Esophagus muscularis mucosa (tissue), 4 donors: ENCODE data around the gene ARHGAP30. TPM values are rescaled to one million over a fixed set of nuclear protein-coding genes. Genes with fewer than 3 reads are reported as not detected.

Experiments used
- DNase-seq: peaks from one replicate; pipeline ENCODE4 v3.0.0-alpha.2; 2017; ENCODE audit errors: extremely low spot score
- H3K27ac ChIP-seq, 4 donors: fragments of 200-600 bp; sonication (generic); replicated peaks in 1 of 4; 1 replicate in 3 of 4; 2 replicates in 1 of 4; pipeline ENCODE4 v1.5.1; 2016 to 2019; ENCODE audit warnings: mild to moderate bottlenecking in 1 of 4
- H3K27me3 ChIP-seq, 4 donors: fragments of 200-600 bp; sonication (generic); one replicate each; pipeline versions ENCODE4 v1.5.1 to v1.6.0; 2016 to 2019
- H3K36me3 ChIP-seq, 4 donors: fragments of 200-600 bp; sonication (generic); one replicate each; pipeline ENCODE4 v1.5.1; 2016 to 2019
- H3K4me1 ChIP-seq, 4 donors: fragments of 200-600 bp; sonication (generic); one replicate each; pipeline ENCODE4 v1.5.1; 2016 to 2019
- H3K4me3 ChIP-seq, 4 donors: fragments of 200-600 bp; sonication (generic); 1 replicate in 2 of 4; 2 replicates in 2 of 4; pipeline ENCODE4 v1.5.1; 2016 to 2019; ENCODE audit warnings: mild to moderate bottlenecking in 4 of 4, moderate library complexity in 1 of 4
- H3K9me3 ChIP-seq, 4 donors: fragments of 200-600 bp; sonication (generic); 1 replicate in 3 of 4; 2 replicates in 1 of 4; pipeline ENCODE4 v1.5.1; 2016 to 2019
- EP300 ChIP-seq: sonication (generic); formaldehyde crosslinking; IDR thresholded peaks from one replicate; pipeline ENCODE4 v1.6.1; 2017; ENCODE audit warnings: antibody characterized with exemption
- POLR2A ChIP-seq: fragments of 450-650 bp; IDR thresholded peaks from one replicate; pipeline ENCODE4 v1.6.1; 2017; ENCODE audit warnings: antibody characterized with exemption, moderate library complexity, mild to moderate bottlenecking, low read depth
- POLR2AphosphoS5 ChIP-seq, 2 donors: sonication (generic); formaldehyde crosslinking; IDR thresholded peaks; one replicate each; pipeline ENCODE4 v1.6.1; 2017; ENCODE audit warnings: antibody characterized with exemption in 2 of 2
- WGBS: methylation state at CpG from one replicate; pipeline ENCODE4 v1.1.5; 2018; 5-methylcytosine and 5-hydroxymethylcytosine counted together
- intact Hi-C: fragments of 100-400 bp; cut with DNase I; formaldehyde crosslinking; loops from one replicate; pipeline ENCODE4 v1.15.1; 2023
- total RNA-seq, 4 donors: library from RNA; depleted of rRNA; stranded (reverse); fragments of >200 nt; gene quantifications; one replicate each; pipeline versions ENCODE4 v1.1.0 to v1.2.1, GENCODE V29; 2016
- TF ChIP-seq, protein P1 (sequence below), 3 experiments: fragments of 200-600 bp in 2 of 3; fragments of 450-650 bp in 1 of 3; sonication (generic) in 2 of 3; IDR thresholded peaks; one replicate each; pipeline ENCODE4 v1.5.1; 2017 to 2019; ENCODE audit warnings: antibody characterized with exemption in 3 of 3, mild to moderate bottlenecking in 2 of 3, moderate library complexity in 1 of 3

ARHGAP30 gene
- total RNA-seq, 4 donors from 2014 or later, result 4.6 to 14.1 (median 6.9) TPM

DNA sequence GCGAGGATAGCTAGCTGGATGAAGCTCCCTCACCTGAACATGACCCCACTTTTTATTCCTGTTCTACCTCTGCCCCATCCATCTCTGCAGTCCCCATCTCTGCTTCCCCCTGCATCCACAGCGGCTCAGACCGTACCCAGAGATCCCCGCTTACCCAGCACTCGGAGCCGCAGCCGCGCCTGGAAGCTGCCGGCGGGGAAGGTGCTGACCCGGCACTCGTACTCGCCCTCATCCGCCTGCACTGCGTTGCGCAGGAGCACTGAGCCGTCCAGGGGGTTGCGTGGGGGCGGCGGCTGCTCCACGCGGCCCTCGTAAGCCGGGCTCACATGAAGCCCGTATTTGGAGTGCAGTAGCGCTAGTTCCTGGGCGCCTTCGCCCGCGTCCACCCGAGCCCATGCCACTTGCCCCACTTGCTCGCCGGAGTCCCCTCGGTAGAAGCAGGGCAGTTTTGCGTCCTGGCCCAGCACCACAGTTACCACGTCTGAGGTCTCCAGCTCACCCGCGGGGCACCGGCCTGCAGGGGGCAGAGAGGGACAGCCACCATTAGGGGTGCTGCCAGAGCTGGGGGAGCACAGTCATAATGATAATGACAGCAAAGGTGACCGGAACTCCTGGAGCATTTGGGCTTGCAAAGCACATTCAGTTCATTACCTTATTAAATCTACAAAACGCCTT is 9.9 kb upstream of the ARHGAP30 start:
- Histone ChIP-seq H3K9me3 (no peaks in the 10 kb centered on the region), H3K27ac (no peak overlapping the region), H3K4me3 (no peak overlapping the region), H3K36me3 (no peaks in the 10 kb centered on the region), H3K27me3 (peaks cover 0 to 17% (median 0%) of the 10 kb centered on the region in 4 donors), H3K4me1 (no peaks in the 10 kb centered on the region)
- WGBS, result 69% methylated on average over 14 of the region's 41 CpGs
- intact Hi-C loops, result no loop called here
- no peak for DNase-seq
- TF ChIP-seq, protein P1, sequence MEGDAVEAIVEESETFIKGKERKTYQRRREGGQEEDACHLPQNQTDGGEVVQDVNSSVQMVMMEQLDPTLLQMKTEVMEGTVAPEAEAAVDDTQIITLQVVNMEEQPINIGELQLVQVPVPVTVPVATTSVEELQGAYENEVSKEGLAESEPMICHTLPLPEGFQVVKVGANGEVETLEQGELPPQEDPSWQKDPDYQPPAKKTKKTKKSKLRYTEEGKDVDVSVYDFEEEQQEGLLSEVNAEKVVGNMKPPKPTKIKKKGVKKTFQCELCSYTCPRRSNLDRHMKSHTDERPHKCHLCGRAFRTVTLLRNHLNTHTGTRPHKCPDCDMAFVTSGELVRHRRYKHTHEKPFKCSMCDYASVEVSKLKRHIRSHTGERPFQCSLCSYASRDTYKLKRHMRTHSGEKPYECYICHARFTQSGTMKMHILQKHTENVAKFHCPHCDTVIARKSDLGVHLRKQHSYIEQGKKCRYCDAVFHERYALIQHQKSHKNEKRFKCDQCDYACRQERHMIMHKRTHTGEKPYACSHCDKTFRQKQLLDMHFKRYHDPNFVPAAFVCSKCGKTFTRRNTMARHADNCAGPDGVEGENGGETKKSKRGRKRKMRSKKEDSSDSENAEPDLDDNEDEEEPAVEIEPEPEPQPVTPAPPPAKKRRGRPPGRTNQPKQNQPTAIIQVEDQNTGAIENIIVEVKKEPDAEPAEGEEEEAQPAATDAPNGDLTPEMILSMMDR (IDR thresholded peaks at IDR 0.05), result no peak

DNA sequence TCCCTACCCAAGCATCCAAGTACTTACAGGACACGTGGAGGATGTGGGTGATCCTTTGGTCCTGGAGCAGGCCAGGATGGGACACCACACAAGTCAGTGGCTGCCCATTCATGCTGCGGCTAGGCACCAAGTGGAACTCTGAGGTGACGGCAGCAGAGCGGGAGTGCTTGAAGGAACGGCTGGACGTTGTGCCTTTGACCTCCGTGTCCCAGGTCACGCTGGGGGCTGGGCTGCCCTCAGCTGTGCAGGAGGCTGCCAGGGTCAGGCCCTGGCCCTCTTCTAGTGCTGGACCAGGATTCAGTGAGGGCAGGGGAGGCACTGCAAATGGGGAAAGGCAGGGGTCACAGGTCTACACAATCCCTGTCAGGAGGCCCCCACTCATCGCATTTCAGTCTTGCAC is 7.7 kb upstream of the ARHGAP30 start:
- WGBS, result 63% methylated on average over 2 of the region's 9 CpGs
- intact Hi-C loops, result no loop called here

DNA sequence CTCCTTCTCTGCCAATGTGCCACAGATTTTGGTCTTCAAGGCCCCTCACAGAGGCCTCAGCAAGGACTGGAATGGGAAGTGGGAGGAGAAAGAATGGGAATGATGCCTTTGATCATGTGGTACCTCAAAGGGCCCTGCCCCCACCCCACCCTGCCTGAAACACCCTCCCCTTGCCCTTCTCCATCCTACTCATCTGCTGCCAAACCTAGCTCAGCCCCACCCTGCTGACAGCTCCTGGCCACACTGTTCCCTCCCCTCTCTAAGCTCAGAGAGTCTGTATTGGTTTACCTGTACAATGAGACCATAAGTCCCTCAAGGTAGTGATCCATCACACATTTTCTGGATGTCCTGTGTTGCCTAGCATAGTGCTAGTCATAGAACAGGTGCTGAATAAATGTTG is 6.7 kb upstream of the ARHGAP30 start:
- H3K27me3 ChIP-seq, result peaks cover 0 to 17% (median 0%) of the 10 kb centered on the region in 4 donors
- no peaks in the 10 kb centered on the region for H3K9me3 ChIP-seq
- no peaks in the 10 kb centered on the region for H3K36me3 ChIP-seq
- H3K4me3 ChIP-seq, result no peak overlapping the region
- no peak for DNase-seq
- no peak overlapping the region for H3K27ac ChIP-seq
- intact Hi-C loops, result no loop called here
- TF ChIP-seq POLR2AphosphoS5 (IDR thresholded peaks at IDR 0.05) (no peak), EP300 (no peak), POLR2A (no peak)
- TF ChIP-seq, protein P1 (IDR thresholded peaks at IDR 0.05), result no peak
- no peaks in the 10 kb centered on the region for H3K4me1 ChIP-seq

More for the DNA sequence above, 7.7 kb upstream of the ARHGAP30 start:
- Histone ChIP-seq H3K27me3 (peaks cover 0 to 17% (median 0%) of the 10 kb centered on the region in 4 donors), H3K36me3 (no peaks in the 10 kb centered on the region), H3K4me3 (no peak overlapping the region), H3K27ac (no peak overlapping the region), H3K9me3 (no peaks in the 10 kb centered on the region), H3K4me1 (no peaks in the 10 kb centered on the region)
- DNase-seq, result no peak
- no peak for TF ChIP-seq POLR2AphosphoS5 (IDR thresholded peaks at IDR 0.05)
- TF ChIP-seq POLR2A, result no peak
- TF ChIP-seq EP300, result no peak
- TF ChIP-seq, protein P1 (IDR thresholded peaks at IDR 0.05), result no peak

DNA sequence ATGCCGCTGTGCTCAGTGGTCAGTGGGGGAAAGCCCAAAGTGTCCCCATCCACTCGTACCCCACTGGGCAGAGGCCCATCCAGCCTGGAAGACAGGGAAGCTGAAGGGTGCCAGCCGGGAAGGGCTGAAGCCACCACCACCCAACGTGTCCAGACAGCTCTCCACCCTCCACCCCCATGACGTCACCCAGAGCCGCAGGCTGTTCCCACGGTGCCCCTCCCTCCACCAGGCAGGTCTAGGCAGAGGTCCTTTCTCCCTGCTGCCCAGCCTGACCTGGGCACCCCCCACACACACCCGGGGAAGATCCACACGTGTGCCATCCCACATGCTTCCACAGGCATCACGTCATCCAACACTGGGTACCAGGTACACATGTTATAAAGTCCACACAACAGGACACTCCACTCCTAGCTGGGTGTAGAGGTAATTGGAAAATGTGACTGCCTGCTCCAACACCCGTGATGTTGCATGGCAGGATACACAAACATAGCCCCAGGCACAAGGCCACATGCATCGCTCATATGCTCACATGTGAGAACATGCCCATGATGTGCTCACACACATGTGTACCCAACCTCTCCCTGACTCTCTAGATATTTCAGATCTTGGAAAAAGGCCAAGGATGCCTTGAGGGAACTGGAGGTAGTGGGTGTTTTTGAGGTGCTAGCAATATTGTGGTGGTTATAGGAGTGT is 5.1 kb upstream of the ARHGAP30 start:
- Histone ChIP-seq H3K9me3 (no peaks in the 10 kb centered on the region), H3K27me3 (peaks cover 0 to 14% (median 0%) of the 10 kb centered on the region in 4 donors), H3K36me3 (no peaks in the 10 kb centered on the region), H3K27ac (no peak overlapping the region), H3K4me1 (no peaks in the 10 kb centered on the region), H3K4me3 (no peak overlapping the region)
- TF ChIP-seq, protein P1 (IDR thresholded peaks at IDR 0.05), result no peak
- no peak for TF ChIP-seq POLR2A
- no peak for TF ChIP-seq EP300
- no peak for TF ChIP-seq POLR2AphosphoS5 (IDR thresholded peaks at IDR 0.05)
- intact Hi-C loops, result no loop called here
- DNase-seq, result no peak
- WGBS, result 94% methylated on average over 10 of the region's 12 CpGs
